AG04450 (cell line): ENCODE results near the gene GDAP2. TPM values are rescaled to one million over a fixed set of nuclear protein-coding genes. Genes with fewer than 3 reads are reported as not detected.

Experiments used
- CTCF ChIA-PET: fragments of 300-600, 350-600 bp; formaldehyde crosslinking; extraction: SDS; loops from one replicate; lab custom pipeline; 2022; ENCODE audit warnings: antibody characterized with exemption, inconsistent platforms; lab: Charles Lee
- POLR2A ChIA-PET: fragments of 350-600 bp; formaldehyde crosslinking; extraction: SDS; loops from one replicate; lab custom pipeline; 2021; ENCODE audit warnings: antibody characterized with exemption, inconsistent platforms; lab: Yijun Ruan, JAX
- DNase-seq: peaks from one replicate; pipeline ENCODE4 v3.0.0-alpha.2; 2011; ENCODE audit warnings: low read depth, low spot score
- H3K27ac ChIP-seq: one replicate; pipeline ENCODE4 v1.5.1; 2012; ENCODE audit warnings: low read depth, low read length, control low read depth
- H3K27me3 ChIP-seq: one replicate; pipeline ENCODE4 v1.6.0; 2012; ENCODE audit warnings: low read length; ENCODE audit not compliant: control insufficient read depth, insufficient read depth
- H3K4me3 ChIP-seq: 2 replicates; pipeline ENCODE4 v1.5.1; 2011; ENCODE audit warnings: mild to moderate bottlenecking, low read depth, low read length, control low read depth
- H3K9me3 ChIP-seq: 2 replicates; pipeline ENCODE4 v1.5.1; 2012; ENCODE audit warnings: low read length; ENCODE audit not compliant: control insufficient read depth, insufficient read depth
- CTCF ChIP-seq: IDR thresholded peaks from 2 replicates; pipeline ENCODE4 v1.5.1; 2011; ENCODE audit warnings: low read depth, low read length, control low read depth, inconsistent platforms
- polyA minus RNA-seq: library from RNA; depleted of rRNA, polyadenylated mRNA; stranded (reverse); fragments of >200 nt; gene quantifications from 2 replicates; pipeline ENCODE4 v1.2.3, GENCODE V29; 2011; rRNA and poly(A)+ RNA removed
- polyA plus RNA-seq: library from polyadenylated mRNA; depleted of rRNA; stranded (reverse); fragments of >200 nt; gene quantifications from 2 replicates; pipeline ENCODE4 v1.2.3, GENCODE V29; 2011; rRNA removed

GDAP2 gene
- 18.9 and 25.4 TPM in 2 replicates for polyA plus RNA-seq
- 20.1 and 42.1 TPM in 2 replicates for polyA minus RNA-seq

- H3K27ac ChIP-seq = peak within 1 kb of the TSS; percentile 73
- H3K9me3 ChIP-seq = no peaks in the 10 kb centered on the region; the same call in 1 of the 2 replicates
- peak within 1 kb of the TSS; percentile 97 for H3K4me3 ChIP-seq
- DNase-seq = peak; percentile 87
- H3K27me3 ChIP-seq = no peaks in the 10 kb centered on the region
- CTCF ChIA-PET = interaction anchor here (0.6 to 3.9 kb wide), 12 partner anchors 14 to 1438 kb away, joined by 3 to 28 read pairs (median 4); no protein-coding TSS in a partner anchor
- no peak for TF ChIP-seq CTCF
- POLR2A ChIA-PET = interaction anchor here (1.0 kb wide), 1 partner anchor 420 kb away, joined by 4 read pairs; no protein-coding TSS in a partner anchor
Measured at GRCh38 chr1:117929343-117930172, at the start of gene GDAP2, which contains the start of gene WDR3. GDAP2 (minus strand) TSS chr1:117929621; CDS start chr1:117920357, 9,264 bp downstream. WDR3 (plus strand) TSS chr1:117929739; CDS start chr1:117933320, 3,581 bp downstream.

DNA sequence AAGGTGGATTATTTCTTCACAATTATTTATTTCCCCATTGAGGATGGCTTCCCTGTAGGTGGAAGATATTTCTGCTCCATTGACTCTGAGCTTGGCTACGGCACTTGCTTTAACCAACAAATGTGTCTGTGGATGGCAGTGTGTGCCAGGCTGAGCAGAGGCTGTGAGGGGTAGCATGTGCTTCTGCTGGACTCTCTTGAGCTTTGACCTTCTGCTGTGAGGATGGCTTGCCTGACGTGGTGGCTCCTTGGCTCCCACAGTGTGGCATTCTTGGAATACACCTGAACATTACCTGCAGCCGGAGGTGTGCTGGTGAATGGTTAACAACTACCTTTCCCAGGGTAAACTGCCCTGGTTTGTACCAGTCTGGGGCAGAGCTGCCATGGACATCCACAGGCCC is 47.0 kb upstream of the GDAP2 start:
- Histone ChIP-seq H3K4me3 (no peak overlapping the region), H3K27ac (no peak overlapping the region), H3K27me3 (peaks cover 6% of the 10 kb centered on the region), H3K9me3 (no peaks in the 10 kb centered on the region)
- TF ChIP-seq CTCF = no peak
- no peak for DNase-seq
- POLR2A ChIA-PET = no interaction called here
- CTCF ChIA-PET = interaction anchor here (0.6 kb wide), 1 partner anchor 9 kb away, joined by 3 read pairs; no protein-coding TSS in a partner anchor

DNA sequence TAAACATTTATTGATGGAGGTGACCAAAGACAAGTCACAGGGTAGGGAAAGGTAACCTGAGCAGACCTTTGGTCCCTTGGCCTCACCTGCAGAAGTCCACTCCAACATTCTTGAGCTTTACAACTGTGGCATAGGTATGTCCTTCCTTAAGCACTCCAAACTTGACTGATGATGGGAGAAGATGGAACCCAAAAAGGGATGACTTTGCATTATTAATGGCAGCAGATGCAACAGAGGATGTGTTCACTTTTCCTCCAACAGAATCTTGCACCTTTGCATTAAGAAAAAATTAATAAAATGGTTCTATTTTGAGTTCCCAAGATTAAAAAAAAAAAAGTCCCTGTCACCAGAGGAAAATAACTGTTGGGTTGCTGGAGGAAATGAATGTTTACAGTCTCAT is 42.4 kb upstream of the GDAP2 start:
- no peak overlapping the region for H3K4me3 ChIP-seq
- POLR2A ChIA-PET = no interaction called here
- CTCF ChIA-PET = no interaction called here
- H3K9me3 ChIP-seq = no peaks in the 10 kb centered on the region
- TF ChIP-seq CTCF = no peak
- H3K27me3 ChIP-seq = no peaks in the 10 kb centered on the region
- no peak for DNase-seq
- no peak overlapping the region for H3K27ac ChIP-seq

- no peaks in the 10 kb centered on the region for H3K27me3 ChIP-seq
- DNase-seq = no peak
- POLR2A ChIA-PET = no interaction called here
- TF ChIP-seq CTCF = no peak
- H3K4me3 ChIP-seq = no peak overlapping the region
- H3K9me3 ChIP-seq = no peaks in the 10 kb centered on the region
- H3K27ac ChIP-seq = no peak overlapping the region
- CTCF ChIA-PET = no interaction called here
Measured at GRCh38 chr1:117970252-117970651, 40.8 kb upstream of the GDAP2 start.

- Histone ChIP-seq H3K4me3 (no peak overlapping the region), H3K9me3 (no peaks in the 10 kb centered on the region), H3K27me3 (no peaks in the 10 kb centered on the region), H3K27ac (no peak overlapping the region)
- POLR2A ChIA-PET = no interaction called here
- no peak for DNase-seq
- TF ChIP-seq CTCF = no peak
- CTCF ChIA-PET = interaction anchor here (0.6 to 1.6 kb wide), 8 partner anchors 9 to 1400 kb away, joined by 3 to 5 read pairs (median 4); no protein-coding TSS in a partner anchor
Measured at GRCh38 chr1:117967881-117968280, 38.5 kb upstream of the GDAP2 start.
